Measurements from ENCODE around the gene PPP3CA.
"Not testable (repeated sequence)": the region's sequence is repeated elsewhere in the genome, so short reads cannot be mapped to it uniquely, and the experiment has no call there.

PPP3CA gene

DNA sequence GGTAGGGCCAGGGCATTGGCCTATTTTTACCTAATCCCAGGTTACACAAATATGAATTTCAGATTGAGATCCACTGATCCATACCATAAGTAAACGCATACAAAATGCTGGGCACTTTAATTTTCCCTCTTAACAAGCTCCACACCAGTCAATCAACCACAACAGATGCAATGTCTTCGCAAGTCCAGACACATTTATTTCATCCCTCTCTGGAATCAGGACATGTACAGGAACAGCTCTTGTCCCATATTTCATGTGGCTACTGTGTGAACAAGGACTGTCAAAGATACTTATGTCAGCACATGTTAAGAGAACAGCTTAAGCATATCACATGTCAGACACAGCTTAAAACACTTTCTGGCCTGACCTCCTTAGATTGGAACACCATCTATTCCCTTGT, 145.9 kb downstream of the PPP3CA start:
- no peak for DNase-seq

GRCh38 chr4:101200561-101200960, 146.8 kb downstream of the PPP3CA start:
- no peak for DNase-seq

- DNase-seq = no peak
These were observed 147.6 kb downstream of the PPP3CA start for GRCh38 chr4:101199507-101200285.

DNA sequence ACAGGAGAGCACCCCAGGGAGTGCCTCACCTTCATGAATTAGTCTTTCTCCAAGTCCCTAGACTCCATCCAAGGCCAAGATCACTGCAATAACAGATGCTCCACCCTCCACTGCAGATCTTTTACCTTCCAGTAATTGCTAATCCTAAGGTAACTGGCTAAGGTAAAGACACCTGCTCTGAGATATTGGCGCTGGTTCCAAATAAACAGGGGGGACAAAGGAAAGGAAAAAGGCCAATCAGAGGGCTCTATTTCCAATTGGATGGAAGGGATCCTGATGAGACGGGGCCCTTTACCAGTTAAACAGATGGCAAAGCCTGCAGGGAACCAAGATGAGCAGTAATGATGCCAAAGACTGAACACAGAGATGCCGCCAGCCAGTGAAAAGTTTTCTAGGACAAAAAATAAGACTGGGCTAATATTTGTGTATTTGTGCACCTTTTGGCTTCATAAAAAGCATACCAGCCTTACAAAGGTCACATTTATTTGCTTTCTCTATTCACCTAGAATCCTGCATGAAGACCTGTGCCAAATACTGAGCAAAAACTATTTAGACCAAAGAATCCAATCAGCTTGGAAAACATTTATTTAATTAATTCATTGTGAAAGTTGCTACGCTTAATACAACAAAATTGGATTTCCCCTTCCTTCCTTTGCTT, 148.5 kb downstream of the PPP3CA start:
- no peak for DNase-seq

GRCh38 chr4:101197350-101197749, 150.0 kb downstream of the PPP3CA start:
- DNase-seq = no peak

- DNase-seq = no peak
These were observed 155.1 kb downstream of the PPP3CA start for GRCh38 chr4:101192244-101192643.

- DNase-seq = no peak
These were observed 155.8 kb downstream of the PPP3CA start for GRCh38 chr4:101191302-101192098.

- no peak for DNase-seq
These were observed 156.6 kb downstream of the PPP3CA start for GRCh38 chr4:101190751-101191150.

DNA sequence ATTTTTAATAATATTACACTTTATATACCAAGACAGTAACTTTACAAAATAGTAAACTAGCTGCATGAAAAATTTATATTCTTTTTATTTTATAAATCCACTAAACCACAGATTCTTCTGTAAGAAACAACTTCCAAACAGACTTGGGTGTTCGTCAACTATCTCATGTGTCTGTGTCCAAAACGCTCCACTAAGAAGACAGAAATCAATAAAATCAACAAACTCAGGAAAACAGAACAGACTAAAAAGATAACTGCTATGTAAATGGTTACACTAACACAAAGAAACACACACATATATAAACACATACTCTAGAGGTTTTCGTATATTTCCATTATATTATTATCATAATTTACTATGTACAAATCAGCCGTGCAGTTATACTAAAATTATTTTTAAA, 158.4 kb downstream of the PPP3CA start:
- no peak for DNase-seq

DNA sequence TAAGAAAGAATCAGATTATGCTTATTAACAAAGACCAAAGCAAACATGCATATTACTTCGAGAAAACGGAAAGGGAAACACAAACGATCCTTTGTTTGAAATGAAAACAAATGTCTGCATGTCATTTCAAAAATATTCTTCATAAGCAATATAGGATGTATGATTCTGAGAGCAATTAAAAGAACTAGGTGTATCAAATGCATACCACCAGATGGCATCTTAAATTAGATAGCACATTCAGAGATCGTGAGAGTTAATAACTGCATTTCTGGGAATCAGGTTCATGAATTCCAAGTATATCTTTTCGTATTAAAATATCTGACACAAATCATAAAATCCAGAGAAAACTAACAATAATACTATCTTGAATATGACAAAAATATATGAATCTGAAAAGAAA, 159.5 kb downstream of the PPP3CA start:
- no peak for DNase-seq

- no peak for DNase-seq
These were observed 160.7 kb downstream of the PPP3CA start for GRCh38 chr4:101186567-101187184.

- DNase-seq = no peak
These were observed 162.7 kb downstream of the PPP3CA start for GRCh38 chr4:101184668-101185067.

- no peak for DNase-seq
These were observed 163.5 kb downstream of the PPP3CA start for GRCh38 chr4:101183666-101184373.

DNA sequence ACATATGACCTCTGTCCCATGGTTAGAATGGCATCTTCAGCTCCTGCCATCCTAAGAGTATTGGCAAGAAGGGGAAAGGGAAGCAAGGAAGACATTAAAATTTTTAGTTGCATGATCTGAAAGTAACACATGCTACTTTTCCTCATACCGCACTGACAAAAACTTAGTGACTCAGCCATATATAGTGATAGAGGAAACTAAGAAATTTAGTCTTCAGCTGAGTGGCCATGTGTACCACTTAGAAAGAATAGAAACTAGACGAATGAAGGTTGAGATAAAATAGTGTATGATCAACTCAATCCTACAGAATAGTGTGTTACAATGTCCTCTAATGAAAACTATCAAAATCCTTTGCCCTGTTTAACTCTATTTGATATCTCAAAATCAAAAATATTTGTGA, 164.1 kb downstream of the PPP3CA start:
- no peak for DNase-seq

DNA sequence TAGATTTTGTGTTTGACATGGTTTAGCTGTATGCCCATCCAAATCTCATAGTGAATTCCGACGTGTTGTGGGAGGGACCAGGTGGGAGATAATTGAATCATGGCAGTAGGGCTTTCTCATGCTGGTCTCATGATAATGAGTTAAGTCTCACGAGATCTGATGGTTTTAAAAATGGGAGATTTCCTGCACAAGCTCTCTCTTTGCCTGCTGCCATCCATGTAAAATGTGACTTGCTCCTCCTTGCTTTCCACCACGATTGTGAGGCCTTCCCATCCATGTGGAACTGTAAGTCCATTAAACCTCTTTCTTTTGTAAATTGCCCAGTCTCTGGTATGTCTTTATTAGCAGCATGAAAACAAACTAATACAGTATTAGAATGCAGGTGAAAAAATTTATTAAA, 164.6 kb downstream of the PPP3CA start:
- not testable (repeated sequence) for DNase-seq

GRCh38 chr4:101178731-101179130, 168.6 kb downstream of the PPP3CA start:
- DNase-seq = no peak

DNA sequence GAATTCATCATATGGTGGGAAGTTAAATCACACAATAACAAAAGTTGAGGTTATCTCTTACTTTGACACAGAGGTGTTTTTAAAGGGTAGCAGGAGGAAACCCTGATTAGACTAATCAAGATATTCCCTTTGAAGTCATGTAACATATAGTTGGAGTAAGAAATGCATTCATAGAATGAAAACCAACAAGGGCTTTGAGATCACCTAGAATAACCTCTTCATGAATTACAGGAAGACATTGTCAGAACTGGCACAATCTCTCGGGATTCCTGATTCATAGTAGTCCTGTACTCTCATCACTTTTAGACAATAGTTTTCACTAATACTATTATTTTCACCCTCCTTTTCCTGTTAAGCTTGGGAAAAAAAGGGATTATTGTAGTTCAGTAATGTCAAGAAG, 170.2 kb downstream of the PPP3CA start:
- no peak for DNase-seq

DNA sequence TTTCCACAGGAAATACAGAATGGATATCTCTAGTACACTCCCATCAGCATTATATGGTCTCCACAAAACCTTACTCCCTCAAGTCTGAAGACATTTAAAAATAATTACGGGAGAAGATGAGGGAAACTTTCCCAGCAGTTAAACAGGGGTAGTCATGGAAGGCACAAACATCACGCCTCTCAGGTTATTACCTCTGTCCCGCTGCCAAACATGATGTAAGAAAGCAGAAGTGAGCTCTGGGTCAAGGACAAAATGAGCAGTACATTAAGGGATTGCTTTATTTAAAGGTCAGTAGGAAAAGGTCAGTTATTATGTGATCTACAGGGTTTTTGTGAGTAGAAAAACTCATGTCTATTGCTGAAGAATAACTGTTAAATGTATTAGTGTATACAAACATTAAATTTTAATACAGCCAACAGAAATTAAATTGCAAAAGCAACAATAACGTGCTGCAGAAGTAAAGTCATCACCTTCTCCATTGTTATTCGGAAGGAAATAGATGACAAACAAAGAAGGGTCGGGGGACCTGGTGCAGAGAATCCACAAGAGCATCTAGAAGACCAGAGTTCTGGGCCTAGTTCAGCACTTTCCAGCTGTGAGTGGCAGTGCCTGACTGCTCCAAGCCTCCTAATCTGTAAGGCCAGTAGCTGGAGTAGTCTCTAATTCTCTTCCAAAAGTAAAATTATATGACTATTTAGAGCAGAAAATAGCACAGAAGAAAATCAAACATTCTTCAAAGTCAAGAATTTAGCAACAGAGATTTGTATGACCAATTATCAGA, 171.2 kb downstream of the PPP3CA start:
- DNase-seq = no peak

DNA sequence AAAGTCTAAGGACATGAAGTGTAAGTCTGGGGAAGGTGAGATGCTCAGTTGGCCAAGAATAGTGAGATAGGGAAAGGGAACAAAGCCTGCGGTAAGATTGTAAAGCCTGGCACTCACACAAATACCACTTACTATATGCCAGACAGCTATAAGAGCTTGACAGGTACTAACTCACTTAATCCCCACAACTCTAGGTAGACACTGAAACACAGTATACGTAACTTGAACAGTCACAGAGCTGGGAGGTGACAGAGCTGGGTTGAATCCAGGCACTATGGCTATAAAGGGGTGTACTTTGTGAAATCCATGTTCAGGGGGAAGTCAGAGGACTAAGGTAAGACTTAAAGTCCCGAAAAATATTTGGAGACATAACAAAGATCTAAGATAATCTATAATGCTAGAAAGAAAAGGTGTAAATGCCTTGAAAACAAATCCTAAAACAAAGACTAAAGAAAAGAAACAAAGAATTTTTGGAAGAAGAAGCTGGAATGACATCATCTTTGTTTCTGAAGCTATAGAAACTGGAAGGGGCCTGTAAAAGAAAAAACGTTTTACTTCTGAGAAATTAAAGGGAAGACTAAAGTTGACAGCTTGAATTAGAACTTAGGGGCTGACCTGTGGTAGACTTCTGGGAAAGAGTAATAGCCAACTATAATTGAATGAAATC, 172.5 kb downstream of the PPP3CA start:
- DNase-seq = no peak

GRCh38 chr4:101172369-101172768, 175.0 kb downstream of the PPP3CA start:
- no peak for DNase-seq

DNA sequence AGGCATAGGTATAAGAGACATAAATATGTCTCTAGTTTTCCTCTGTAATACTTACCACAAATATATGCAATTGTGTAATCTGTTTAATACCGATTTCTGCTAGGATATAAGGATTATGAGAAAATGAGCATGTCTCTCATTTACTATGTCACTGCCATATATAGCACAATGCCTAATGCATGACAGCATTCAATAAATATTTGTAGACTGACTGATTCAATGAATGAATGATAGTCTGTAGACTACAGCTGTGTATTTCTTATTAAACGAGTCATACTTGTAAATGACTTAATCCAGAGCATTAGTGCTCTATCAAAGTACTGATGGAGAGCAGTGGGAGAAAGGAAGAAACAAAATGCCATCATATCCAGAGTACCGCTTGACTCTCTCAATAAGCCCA, 175.6 kb downstream of the PPP3CA start:
- no peak for DNase-seq

Measured in DMS79 (cell line).